Prostate gland (tissue), 2 donors: ENCODE data around the gene CRYBA2. TPM values are rescaled to one million over a fixed set of nuclear protein-coding genes. Genes with fewer than 3 reads are reported as not detected.

Source experiments
- DNase-seq: peaks from one replicate; pipeline ENCODE4 v3.0.0-alpha.2; 2019; ENCODE audit warnings: low spot score
- H3K27ac ChIP-seq, 2 donors: fragments of 200-600 bp; sonication (generic); 2 replicates each; pipeline ENCODE4 v1.5.1; 2017 to 2019
- H3K27me3 ChIP-seq: fragments of 200-600 bp; sonication (generic); replicated peaks from 2 replicates; pipeline ENCODE4 v1.5.1; 2019; ENCODE audit not compliant: insufficient read depth
- H3K36me3 ChIP-seq, 2 donors: fragments of 200-600 bp; sonication (generic); 1 replicate in 1 of 2; 2 replicates in 1 of 2; pipeline versions ENCODE4 v1.5.1 to v1.8.1; 2017 to 2019
- H3K4me1 ChIP-seq: fragments of 200-600 bp; sonication (generic); replicated peaks from 2 replicates; pipeline ENCODE4 v1.5.1; 2019
- H3K4me3 ChIP-seq, 2 donors: fragments of 200-600 bp; sonication (generic); 2 replicates each; pipeline ENCODE4 v1.5.1; 2017 to 2019
- H3K9me3 ChIP-seq: fragments of 200-600 bp; sonication (generic); 2 replicates; pipeline ENCODE4 v1.5.1; 2017
- POLR2A ChIP-seq: fragments of 450-650 bp; IDR thresholded peaks from one replicate; pipeline ENCODE4 v1.6.1; 2016; ENCODE audit warnings: antibody characterized with exemption, mild to moderate bottlenecking
- POLR2AphosphoS5 ChIP-seq: sonication (generic); formaldehyde crosslinking; IDR thresholded peaks from one replicate; pipeline ENCODE4 v1.6.1; 2017; ENCODE audit warnings: antibody characterized with exemption
- WGBS: methylation state at CpG from one replicate; pipeline ENCODE4 v1.1.5; 2018; 5-methylcytosine and 5-hydroxymethylcytosine counted together
- intact Hi-C: fragments of 100-400 bp; cut with DNase I; formaldehyde crosslinking; loops from one replicate; pipeline ENCODE4 v1.14.2; 2022
- total RNA-seq, 2 donors: library from RNA; depleted of rRNA; stranded (reverse); fragments of >200 nt; gene quantifications; one replicate each; pipeline ENCODE4 v1.1.0, GENCODE V29; 2016
- TF ChIP-seq, protein P1 (sequence below), 4 experiments: fragments of 200-600 bp in 2 of 4; fragments of 450-650 bp in 2 of 4; sonication (generic) in 2 of 4; IDR thresholded peaks; 1 replicate in 3 of 4; 2 replicates in 1 of 4; pipeline ENCODE4 v1.5.1; 2016 to 2019; ENCODE audit warnings: antibody characterized with exemption in 4 of 4, mild to moderate bottlenecking in 2 of 4, moderate library complexity in 2 of 4

The CRYBA2 gene
- total RNA-seq, 2 donors from 2014 or later, result 3.0 TPM; not detected in 1

DNA sequence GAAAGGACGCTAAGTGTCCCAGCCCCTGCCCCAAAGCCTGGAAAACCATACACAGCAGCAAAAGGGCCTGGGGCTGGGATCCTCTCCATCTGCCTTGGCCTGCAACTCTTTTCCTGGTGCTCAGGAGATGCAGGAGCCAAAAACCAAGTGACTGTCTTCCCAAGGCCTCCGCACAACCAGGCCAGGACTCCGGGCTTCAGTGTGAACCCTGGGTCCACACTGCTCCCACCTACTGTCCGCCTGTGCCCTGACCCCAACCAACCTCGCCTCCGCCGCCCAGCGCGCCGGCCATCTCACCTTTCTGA is 9.3 kb downstream of the CRYBA2 start:
- H3K27ac ChIP-seq, result peak overlapping the region in 1 of 2 donors; percentile 4
- TF ChIP-seq POLR2A, result no peak
- TF ChIP-seq, protein P1, sequence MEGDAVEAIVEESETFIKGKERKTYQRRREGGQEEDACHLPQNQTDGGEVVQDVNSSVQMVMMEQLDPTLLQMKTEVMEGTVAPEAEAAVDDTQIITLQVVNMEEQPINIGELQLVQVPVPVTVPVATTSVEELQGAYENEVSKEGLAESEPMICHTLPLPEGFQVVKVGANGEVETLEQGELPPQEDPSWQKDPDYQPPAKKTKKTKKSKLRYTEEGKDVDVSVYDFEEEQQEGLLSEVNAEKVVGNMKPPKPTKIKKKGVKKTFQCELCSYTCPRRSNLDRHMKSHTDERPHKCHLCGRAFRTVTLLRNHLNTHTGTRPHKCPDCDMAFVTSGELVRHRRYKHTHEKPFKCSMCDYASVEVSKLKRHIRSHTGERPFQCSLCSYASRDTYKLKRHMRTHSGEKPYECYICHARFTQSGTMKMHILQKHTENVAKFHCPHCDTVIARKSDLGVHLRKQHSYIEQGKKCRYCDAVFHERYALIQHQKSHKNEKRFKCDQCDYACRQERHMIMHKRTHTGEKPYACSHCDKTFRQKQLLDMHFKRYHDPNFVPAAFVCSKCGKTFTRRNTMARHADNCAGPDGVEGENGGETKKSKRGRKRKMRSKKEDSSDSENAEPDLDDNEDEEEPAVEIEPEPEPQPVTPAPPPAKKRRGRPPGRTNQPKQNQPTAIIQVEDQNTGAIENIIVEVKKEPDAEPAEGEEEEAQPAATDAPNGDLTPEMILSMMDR (IDR thresholded peaks at IDR 0.05), result no peak
- no peak for TF ChIP-seq POLR2AphosphoS5
- no peak for DNase-seq
- H3K36me3 ChIP-seq, result no peaks in the 10 kb centered on the region
- intact Hi-C loops, result no loop called here
- no peaks in the 10 kb centered on the region for H3K9me3 ChIP-seq
- peak overlapping the region; percentile 7 to 19 for H3K4me3 ChIP-seq
- peaks cover 4% of the 10 kb centered on the region for H3K4me1 ChIP-seq
- H3K27me3 ChIP-seq, result peaks cover 17% of the 10 kb centered on the region
- 18% methylated on average over 10 of the region's 10 CpGs for WGBS

DNA sequence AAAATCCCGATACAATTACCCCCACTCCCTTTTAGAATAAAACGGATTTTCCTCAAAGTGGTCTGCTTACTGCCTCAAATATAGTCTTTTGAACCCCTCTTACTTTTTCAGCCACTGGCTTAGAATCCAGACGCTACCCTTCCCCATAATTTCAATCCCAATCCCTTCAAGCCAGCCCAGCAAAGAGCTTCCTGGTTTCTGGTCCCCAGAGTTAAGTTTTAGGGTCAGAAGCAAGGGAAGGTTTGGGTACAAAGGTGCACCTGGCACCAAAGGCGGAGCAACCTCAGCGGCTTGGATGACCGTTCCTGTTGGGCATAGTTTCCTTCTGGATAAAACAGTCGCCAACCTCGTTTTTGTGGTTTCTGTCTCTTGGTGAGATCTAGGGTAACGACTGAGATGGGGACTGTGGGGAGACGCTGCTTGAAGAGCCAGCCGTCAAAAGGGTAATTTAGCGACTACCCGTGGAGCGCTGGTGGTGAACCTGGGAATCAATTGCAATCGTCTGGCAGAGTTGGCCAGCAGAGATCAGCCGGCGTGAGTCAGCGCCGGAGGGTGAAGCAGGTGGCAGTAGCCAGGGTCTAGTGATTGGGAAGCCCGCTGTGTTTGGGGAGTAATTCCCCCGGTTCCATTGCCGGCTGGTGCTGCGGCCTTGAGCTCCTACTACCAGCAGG is 9.8 kb downstream of the CRYBA2 start:
- 17% methylated on average over 23 of the region's 23 CpGs for WGBS
- peaks cover 17% of the 10 kb centered on the region for H3K27me3 ChIP-seq

GRCh38 chr2:218982586-218983262 is 10.5 kb downstream of the CRYBA2 start:
- Histone ChIP-seq H3K9me3 (no peaks in the 10 kb centered on the region), H3K4me1 (peaks cover 4% of the 10 kb centered on the region), H3K27me3 (peaks cover 17% of the 10 kb centered on the region), H3K36me3 (no peaks in the 10 kb centered on the region), H3K4me3 (peak overlapping the region in 1 of 2 donors; percentile 22), H3K27ac (no peak overlapping the region)
- WGBS, result 9% methylated on average over 28 of the region's 28 CpGs
- intact Hi-C loops, result no loop called here
- TF ChIP-seq, protein P1 (IDR thresholded peaks at IDR 0.05), result no peak
- TF ChIP-seq POLR2A (no peak), POLR2AphosphoS5 (no peak)
- no peak for DNase-seq

More for the DNA sequence above, 9.8 kb downstream of the CRYBA2 start:
- H3K4me1 ChIP-seq, result peaks cover 4% of the 10 kb centered on the region
- intact Hi-C loops, result no loop called here
- peak overlapping the region; percentile 7 to 19 for H3K4me3 ChIP-seq
- H3K9me3 ChIP-seq, result no peaks in the 10 kb centered on the region
- no peak overlapping the region for H3K27ac ChIP-seq
- DNase-seq, result no peak
- H3K36me3 ChIP-seq, result no peaks in the 10 kb centered on the region
- no peak for TF ChIP-seq POLR2A
- TF ChIP-seq, protein P1 (IDR thresholded peaks at IDR 0.05), result no peak
- TF ChIP-seq POLR2AphosphoS5, result no peak

GRCh38 chr2:218981881-218982585 is 11.2 kb downstream of the CRYBA2 start:
- peaks cover 17% of the 10 kb centered on the region for H3K27me3 ChIP-seq

More at GRCh38 chr2:218981881-218982585, 11.2 kb downstream of the CRYBA2 start:
- Histone ChIP-seq H3K36me3 (no peaks in the 10 kb centered on the region), H3K4me3 (peak overlapping the region; percentile 0 to 22), H3K4me1 (peaks cover 4% of the 10 kb centered on the region), H3K9me3 (no peaks in the 10 kb centered on the region), H3K27ac (no peak overlapping the region)
- TF ChIP-seq POLR2A, result no peak
- TF ChIP-seq, protein P1 (IDR thresholded peaks at IDR 0.05), result no peak
- no peak for TF ChIP-seq POLR2AphosphoS5
- 2% methylated on average over 22 of the region's 69 CpGs for WGBS
- intact Hi-C loops, result no loop called here
- DNase-seq, result no peak
